Activated naive CD4-positive, alpha-beta T cell treated with anti-CD3 and anti-CD28 coated beads, Interleukin-2, amount 10 ng/mL, durations not matched to agents 7 days and 5 days (primary cell): ENCODE measurements around the gene ZFP82.

ENCODE experiments used
- CTCF ChIA-PET: fragments of 350-600 bp; sonication (Branson Sonifier 250); formaldehyde crosslinking; loops from one replicate; lab custom pipeline; 2021; ENCODE audit warnings: antibody characterized with exemption; lab: Charles Lee
- DNase-seq: peaks from one replicate; pipeline ENCODE4 v3.0.0-alpha.2; 2020
- H3K27ac Mint-ChIP-seq: one replicate; pipeline ENCODE4 v1.8.0; 2021; ENCODE audit warnings: mild to moderate bottlenecking, moderate library complexity, mixed read lengths
- H3K27me3 Mint-ChIP-seq: one replicate; pipeline ENCODE4 v1.8.0; 2021; ENCODE audit warnings: mild to moderate bottlenecking, mixed read lengths
- H3K36me3 Mint-ChIP-seq: one replicate; pipeline ENCODE4 v1.8.0; 2021; ENCODE audit warnings: mixed read lengths
- H3K4me1 Mint-ChIP-seq: one replicate; pipeline ENCODE4 v1.8.0; 2021; ENCODE audit warnings: mixed read lengths
- H3K4me3 Mint-ChIP-seq: one replicate; pipeline ENCODE4 v1.8.0; 2021; ENCODE audit warnings: mild to moderate bottlenecking, moderate library complexity, mixed read lengths
- H3K9me3 Mint-ChIP-seq: one replicate; pipeline ENCODE4 v1.8.0; 2021; ENCODE audit warnings: mixed read lengths

ZFP82 gene

GRCh38 chr19:36418287-36419001 lies at the start of gene ZFP82:
TSS of gene ZFP82 (minus strand) at chr19:36418644. CDS start at chr19:36409789, 8,855 bp downstream.
- peaks cover 34% of the 10 kb centered on the region for H3K36me3 Mint-ChIP-seq

GRCh38 chr19:36460046-36460445 lies 41.6 kb upstream of the ZFP82 start:
- no peak overlapping the region for H3K4me3 Mint-ChIP-seq
- no peaks in the 10 kb centered on the region for H3K27me3 Mint-ChIP-seq
- H3K4me1 Mint-ChIP-seq: no peaks in the 10 kb centered on the region
- peaks cover 20% of the 10 kb centered on the region for H3K36me3 Mint-ChIP-seq
- peaks cover 35% of the 10 kb centered on the region for H3K9me3 Mint-ChIP-seq
- CTCF ChIA-PET: no interaction called here
- H3K27ac Mint-ChIP-seq: no peak overlapping the region
- no peak for DNase-seq

More at GRCh38 chr19:36418287-36419001, at the start of gene ZFP82:
- peaks cover 20% of the 10 kb centered on the region for H3K27me3 Mint-ChIP-seq
- CTCF ChIA-PET: no interaction called here
- peak within 1 kb of the TSS; percentile 93 for H3K27ac Mint-ChIP-seq
- H3K4me1 Mint-ChIP-seq: peaks cover 25% of the 10 kb centered on the region
- peaks cover 36% of the 10 kb centered on the region for H3K9me3 Mint-ChIP-seq
- peak within 1 kb of the TSS; percentile 86 for H3K4me3 Mint-ChIP-seq
- DNase-seq: peak; percentile 80

- Mint-ChIP-seq H3K27me3 (no peaks in the 10 kb centered on the region), H3K9me3 (peaks cover 44% of the 10 kb centered on the region), H3K4me3 (no peak overlapping the region), H3K36me3 (peaks cover 27% of the 10 kb centered on the region), H3K4me1 (no peaks in the 10 kb centered on the region), H3K27ac (no peak overlapping the region)
- CTCF ChIA-PET: no interaction called here
- DNase-seq: no peak
Observed at GRCh38 chr19:36456831-36457230, 38.4 kb upstream of the ZFP82 start.

GRCh38 chr19:36449059-36449670 lies 30.7 kb upstream of the ZFP82 start:
- CTCF ChIA-PET: no interaction called here
- no peaks in the 10 kb centered on the region for H3K27me3 Mint-ChIP-seq
- H3K4me3 Mint-ChIP-seq: no peak overlapping the region
- no peaks in the 10 kb centered on the region for H3K4me1 Mint-ChIP-seq
- DNase-seq: no peak
- H3K36me3 Mint-ChIP-seq: peaks cover 42% of the 10 kb centered on the region
- H3K27ac Mint-ChIP-seq: no peak overlapping the region
- peaks cover 60% of the 10 kb centered on the region for H3K9me3 Mint-ChIP-seq

- no peak overlapping the region for H3K4me3 Mint-ChIP-seq
Observed at GRCh38 chr19:36441339-36441738, 22.9 kb upstream of the ZFP82 start.

GRCh38 chr19:36436531-36436930 lies 18.1 kb upstream of the ZFP82 start:
- H3K4me3 Mint-ChIP-seq: no peak overlapping the region
- H3K36me3 Mint-ChIP-seq: peaks cover 2% of the 10 kb centered on the region
- peaks cover 35% of the 10 kb centered on the region for H3K9me3 Mint-ChIP-seq
- H3K27me3 Mint-ChIP-seq: no peaks in the 10 kb centered on the region
- no peaks in the 10 kb centered on the region for H3K4me1 Mint-ChIP-seq
- CTCF ChIA-PET: no interaction called here
- no peak for DNase-seq
- no peak overlapping the region for H3K27ac Mint-ChIP-seq

More at GRCh38 chr19:36441339-36441738, 22.9 kb upstream of the ZFP82 start:
- no peak for DNase-seq
- Mint-ChIP-seq H3K36me3 (peaks cover 7% of the 10 kb centered on the region), H3K4me1 (no peaks in the 10 kb centered on the region), H3K27ac (peak overlapping the region; percentile 20), H3K27me3 (no peaks in the 10 kb centered on the region), H3K9me3 (peaks cover 47% of the 10 kb centered on the region)
- CTCF ChIA-PET: no interaction called here

- Mint-ChIP-seq H3K27me3 (peaks cover 16% of the 10 kb centered on the region), H3K27ac (no peak overlapping the region), H3K36me3 (peaks cover 6% of the 10 kb centered on the region), H3K9me3 (peaks cover 34% of the 10 kb centered on the region), H3K4me1 (peaks cover 7% of the 10 kb centered on the region), H3K4me3 (no peak overlapping the region)
- CTCF ChIA-PET: no interaction called here
- DNase-seq: no peak
Observed at GRCh38 chr19:36423925-36424324, 5.5 kb upstream of the ZFP82 start.

GRCh38 chr19:36421749-36422481 lies 3.5 kb upstream of the ZFP82 start:
- Mint-ChIP-seq H3K9me3 (peaks cover 37% of the 10 kb centered on the region), H3K27ac (no peak overlapping the region), H3K27me3 (peaks cover 20% of the 10 kb centered on the region), H3K4me3 (peak overlapping the region; percentile 15), H3K4me1 (peaks cover 25% of the 10 kb centered on the region), H3K36me3 (peaks cover 18% of the 10 kb centered on the region)
- no peak for DNase-seq
- CTCF ChIA-PET: no interaction called here

- H3K36me3 Mint-ChIP-seq: peaks cover 20% of the 10 kb centered on the region
- DNase-seq: no peak
- CTCF ChIA-PET: interaction anchor here (1.4 kb wide), 1 partner anchor 43 kb away, joined by 5 read pairs; the partner anchor contains the start of gene ZFP14
- H3K4me1 Mint-ChIP-seq: peaks cover 25% of the 10 kb centered on the region
- H3K27ac Mint-ChIP-seq: no peak overlapping the region
- H3K9me3 Mint-ChIP-seq: peaks cover 36% of the 10 kb centered on the region
- peaks cover 20% of the 10 kb centered on the region for H3K27me3 Mint-ChIP-seq
- H3K4me3 Mint-ChIP-seq: peak overlapping the region; percentile 14
Observed at GRCh38 chr19:36420961-36421748, 2.7 kb upstream of the ZFP82 start.

- CTCF ChIA-PET: no interaction called here
- peak; percentile 20 for DNase-seq
- H3K4me3 Mint-ChIP-seq: peak overlapping the region; percentile 86
- H3K27ac Mint-ChIP-seq: peak overlapping the region; percentile 93
- peaks cover 39% of the 10 kb centered on the region for H3K36me3 Mint-ChIP-seq
- peaks cover 20% of the 10 kb centered on the region for H3K27me3 Mint-ChIP-seq
- peaks cover 41% of the 10 kb centered on the region for H3K9me3 Mint-ChIP-seq
- H3K4me1 Mint-ChIP-seq: peaks cover 25% of the 10 kb centered on the region
Observed at GRCh38 chr19:36417752-36418286, 625 bp downstream of the ZFP82 start.

- H3K9me3 Mint-ChIP-seq: peaks cover 45% of the 10 kb centered on the region
- CTCF ChIA-PET: no interaction called here
Observed at GRCh38 chr19:36409841-36410240, 8.6 kb downstream of the ZFP82 start.

GRCh38 chr19:36408101-36408500 lies 10.3 kb downstream of the ZFP82 start:
- no peak overlapping the region for H3K27ac Mint-ChIP-seq
- no peak for DNase-seq
- H3K27me3 Mint-ChIP-seq: no peaks in the 10 kb centered on the region
- H3K4me3 Mint-ChIP-seq: no peak overlapping the region
- CTCF ChIA-PET: no interaction called here
- H3K4me1 Mint-ChIP-seq: no peaks in the 10 kb centered on the region
- peaks cover 69% of the 10 kb centered on the region for H3K36me3 Mint-ChIP-seq
- H3K9me3 Mint-ChIP-seq: peaks cover 47% of the 10 kb centered on the region

More at GRCh38 chr19:36409841-36410240, 8.6 kb downstream of the ZFP82 start:
- no peak for DNase-seq
- Mint-ChIP-seq H3K4me1 (no peaks in the 10 kb centered on the region), H3K4me3 (no peak overlapping the region), H3K36me3 (peaks cover 64% of the 10 kb centered on the region), H3K27ac (no peak overlapping the region), H3K27me3 (no peaks in the 10 kb centered on the region)

- no peak overlapping the region for H3K27ac Mint-ChIP-seq
- no peak for DNase-seq
- no peaks in the 10 kb centered on the region for H3K4me1 Mint-ChIP-seq
- CTCF ChIA-PET: no interaction called here
- no peak overlapping the region for H3K4me3 Mint-ChIP-seq
- H3K36me3 Mint-ChIP-seq: peaks cover 71% of the 10 kb centered on the region
- H3K9me3 Mint-ChIP-seq: peaks cover 40% of the 10 kb centered on the region
- no peaks in the 10 kb centered on the region for H3K27me3 Mint-ChIP-seq
Observed at GRCh38 chr19:36404498-36404897, 13.9 kb downstream of the ZFP82 start.
